Measurements from ENCODE around the gene PLXNA2. TPM values are rescaled to one million over a fixed set of nuclear protein-coding genes. Genes with fewer than 3 reads are reported as not detected.

The PLXNA2 gene
- total RNA-seq, 4 donors from 2014 or later = 26.9 to 54.0 (median 46.1) TPM

DNA sequence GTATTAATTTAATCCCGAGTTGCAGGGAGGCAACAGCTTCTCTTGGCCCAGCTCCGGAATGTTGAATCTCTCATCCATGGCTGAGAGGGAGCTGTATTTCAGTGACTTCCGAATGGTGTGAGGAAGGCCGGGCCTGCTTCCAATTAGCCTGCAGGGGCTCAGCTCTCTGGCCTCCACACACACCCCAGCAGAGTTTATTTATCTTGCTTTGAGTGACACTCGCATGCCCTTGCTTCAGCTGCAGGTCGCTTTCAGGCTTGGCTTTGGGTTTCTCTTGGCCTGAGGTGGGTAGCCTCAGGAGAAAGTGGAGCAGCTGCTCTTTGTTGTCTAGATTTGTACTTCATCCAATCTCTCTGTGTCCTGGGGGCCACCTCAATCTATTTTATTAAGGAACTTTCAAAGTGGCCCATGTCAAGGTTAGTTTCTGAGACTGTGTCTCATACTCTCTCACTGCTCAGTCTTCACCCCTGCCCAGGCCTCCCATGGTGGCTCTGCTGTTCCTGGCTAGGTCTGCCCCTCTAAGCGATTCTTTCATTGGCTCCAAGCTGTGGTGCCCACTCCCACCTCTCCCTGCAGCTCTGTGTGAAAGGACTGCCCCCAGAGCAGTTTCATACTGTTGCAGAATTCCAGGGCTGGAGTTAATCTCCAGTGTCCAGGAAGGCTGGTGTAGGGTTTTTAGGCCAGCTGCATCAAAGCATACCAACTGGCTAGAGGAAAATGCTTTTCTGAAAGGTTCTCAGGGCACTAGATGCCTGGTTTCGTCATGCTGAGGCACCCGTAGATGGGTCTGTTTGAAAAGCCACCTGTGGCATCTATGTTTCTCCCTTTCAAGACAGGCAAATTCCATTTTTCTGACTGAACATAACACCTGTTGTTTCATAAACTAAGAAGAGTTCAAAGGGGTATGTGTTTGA is 153.5 kb downstream of the PLXNA2 start:
- Histone ChIP-seq H3K27me3 (no peaks in the 10 kb centered on the region), H3K27ac (peak overlapping the region in 2 of 4 donors; percentile 19 to 30), H3K36me3 (peaks cover 0 to 97% (median 13%) of the 10 kb centered on the region in 3 donors), H3K4me3 (no peak overlapping the region), H3K9me3 (no peaks in the 10 kb centered on the region), H3K4me1 (peaks cover 0 to 55% (median 15%) of the 10 kb centered on the region in 3 donors)
- 27 to 56% methylated on average over 7 to 8 of the region's 9 CpGs for WGBS, 2 donors
- no peak for TF ChIP-seq CTCF (IDR thresholded peaks at IDR 0.05)
- no peak for TF ChIP-seq POLR2A (IDR thresholded peaks at IDR 0.05)
- no peak for DNase-seq
- intact Hi-C loops (cut with DNase I) = no loop called here

DNA sequence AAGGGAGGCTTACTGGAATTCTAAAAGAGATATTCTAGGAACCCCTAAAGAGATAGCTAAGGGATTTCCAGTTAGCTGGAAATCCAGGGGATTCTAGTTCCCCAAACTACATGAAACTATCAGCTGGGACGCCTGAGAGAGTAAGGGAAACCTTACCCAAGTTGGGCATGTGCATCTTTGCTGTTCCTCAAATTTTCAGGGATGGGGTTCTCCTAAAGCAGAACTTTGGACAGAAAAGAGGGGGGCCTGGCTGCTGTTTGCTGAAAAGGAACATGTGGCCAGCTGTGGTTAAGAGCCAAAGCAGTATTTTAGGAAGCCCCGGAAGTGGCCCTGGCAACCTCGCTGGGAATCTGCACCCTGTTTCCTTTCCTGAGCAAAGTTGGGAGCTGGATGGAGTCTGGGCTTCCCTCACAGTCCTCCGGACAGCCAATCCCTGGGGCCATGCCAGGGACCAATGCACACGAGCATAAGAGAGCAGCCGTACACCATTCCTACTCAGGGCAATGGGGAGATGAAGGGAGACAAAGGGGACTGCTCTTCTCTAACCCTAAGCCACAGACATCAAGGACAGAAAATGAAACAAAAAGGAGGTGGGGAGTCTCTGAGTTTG is 154.3 kb downstream of the PLXNA2 start:
- no peak overlapping the region for H3K4me3 ChIP-seq
- peak overlapping the region in 2 of 4 donors; percentile 19 to 30 for H3K27ac ChIP-seq
- no peaks in the 10 kb centered on the region for H3K9me3 ChIP-seq
- DNase-seq = no peak
- H3K36me3 ChIP-seq = peaks cover 0 to 97% (median 13%) of the 10 kb centered on the region in 3 donors
- H3K27me3 ChIP-seq = no peaks in the 10 kb centered on the region
- no peak for TF ChIP-seq POLR2A (IDR thresholded peaks at IDR 0.05)
- no peak for TF ChIP-seq CTCF (IDR thresholded peaks at IDR 0.05)
- 47 to 52% methylated on average over 5 to 6 of the region's 6 CpGs for WGBS, 2 donors
- intact Hi-C loops (cut with DNase I) = no loop called here
- H3K4me1 ChIP-seq = peaks cover 0 to 62% (median 21%) of the 10 kb centered on the region in 3 donors

DNA sequence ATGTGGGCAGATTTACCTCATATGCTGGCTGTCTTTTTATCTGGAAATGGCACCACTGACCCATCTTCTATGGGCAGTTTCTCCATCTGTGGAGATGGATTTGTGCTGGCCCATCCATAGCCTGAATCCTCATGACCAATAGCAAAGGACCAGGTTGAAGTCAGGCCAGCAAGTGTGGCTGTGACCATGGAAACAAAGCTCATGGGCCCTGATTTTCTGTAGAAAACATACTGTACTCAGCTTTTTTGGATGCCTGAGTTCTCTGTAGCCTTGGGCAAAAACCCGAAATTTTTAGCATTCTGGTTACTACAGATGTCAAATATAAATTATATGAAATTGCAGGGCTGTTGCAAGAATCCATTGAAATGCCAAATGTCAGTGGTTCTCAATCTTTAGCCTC is 155.0 kb downstream of the PLXNA2 start:
- Histone ChIP-seq H3K4me3 (no peak overlapping the region), H3K27me3 (no peaks in the 10 kb centered on the region), H3K9me3 (no peaks in the 10 kb centered on the region), H3K36me3 (peaks cover 0 to 97% (median 17%) of the 10 kb centered on the region in 3 donors), H3K27ac (no peak overlapping the region), H3K4me1 (peaks cover 0 to 62% (median 21%) of the 10 kb centered on the region in 3 donors)
- WGBS, 2 donors = 62 to 85% methylated on average over 1 of the region's 1 CpG
- no peak for TF ChIP-seq POLR2A (IDR thresholded peaks at IDR 0.05)
- TF ChIP-seq CTCF (IDR thresholded peaks at IDR 0.05) = no peak
- no peak for DNase-seq
- intact Hi-C loops (cut with DNase I) = no loop called here

DNA sequence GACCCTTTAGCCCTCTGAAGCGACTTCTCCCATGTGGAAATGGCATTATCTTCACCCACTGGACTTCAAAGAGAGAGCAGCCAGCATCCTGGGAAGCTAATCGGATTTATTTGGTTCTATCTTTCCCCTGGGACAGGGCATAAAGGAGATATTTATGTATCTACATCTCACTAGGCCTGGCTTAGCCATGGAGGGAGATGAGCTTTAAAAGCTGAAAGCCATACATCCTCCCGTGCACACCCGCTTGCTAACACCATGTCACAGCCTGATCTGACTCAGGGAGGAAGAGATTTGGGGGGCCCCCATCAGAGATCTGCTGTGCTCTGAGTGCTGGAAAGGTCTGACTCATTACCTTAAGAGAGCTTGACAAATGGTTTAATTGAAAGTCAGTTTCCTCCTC is 155.9 kb downstream of the PLXNA2 start:
- Histone ChIP-seq H3K4me3 (no peak overlapping the region), H3K27ac (no peak overlapping the region), H3K9me3 (no peaks in the 10 kb centered on the region), H3K4me1 (peaks cover 0 to 62% (median 21%) of the 10 kb centered on the region in 3 donors), H3K27me3 (no peaks in the 10 kb centered on the region), H3K36me3 (peaks cover 0 to 98% (median 18%) of the 10 kb centered on the region in 3 donors)
- DNase-seq = no peak
- TF ChIP-seq POLR2A (IDR thresholded peaks at IDR 0.05) (no peak), CTCF (IDR thresholded peaks at IDR 0.05) (no peak)
- intact Hi-C loops (cut with DNase I) = no loop called here
- 70 to 73% methylated on average over 4 of the region's 4 CpGs for WGBS, 2 donors

All from esophagus squamous epithelium (tissue), 5 donors.